Measurements from ENCODE around the gene SOX6.
A peak's percentile ranks its signal among the peaks of the same experiment; 100 is the strongest.

Gene SOX6

DNA sequence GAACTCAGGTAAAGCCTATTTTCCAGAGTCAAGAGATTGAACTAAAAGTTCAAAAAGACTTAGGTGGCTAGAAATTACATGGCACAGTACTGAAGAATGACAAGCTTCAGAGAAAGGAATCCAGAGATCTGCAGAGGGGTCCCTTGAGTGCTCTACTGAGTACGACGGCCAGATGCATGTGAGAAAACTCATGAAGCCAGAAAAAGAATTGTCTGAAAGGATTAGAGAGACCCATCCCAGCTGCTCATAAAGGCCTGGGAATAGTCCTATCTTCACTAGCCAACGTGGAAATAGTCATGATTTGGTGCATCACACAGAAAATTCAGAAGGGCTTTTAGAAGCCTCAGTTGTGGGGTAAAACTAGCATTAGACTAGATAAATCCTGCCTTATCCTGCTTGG lies 91.3 kb downstream of the SOX6 start:
- DNase-seq, result no peak

DNA sequence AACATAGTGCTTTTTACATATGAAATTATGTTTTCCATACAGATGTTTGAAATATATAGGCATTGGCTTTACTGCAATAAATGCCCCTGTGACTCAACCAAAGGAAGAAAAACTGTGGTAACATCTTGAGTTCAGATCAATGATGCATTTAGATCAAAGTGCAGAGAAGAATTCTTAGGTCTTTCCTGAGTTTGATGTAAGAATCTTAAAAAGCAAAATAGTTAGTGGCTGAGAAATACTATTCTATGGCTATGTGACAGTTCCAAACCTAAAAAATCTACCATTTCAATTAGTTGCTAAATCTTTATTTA lies 93.7 kb downstream of the SOX6 start:
- no peak for DNase-seq

DNA sequence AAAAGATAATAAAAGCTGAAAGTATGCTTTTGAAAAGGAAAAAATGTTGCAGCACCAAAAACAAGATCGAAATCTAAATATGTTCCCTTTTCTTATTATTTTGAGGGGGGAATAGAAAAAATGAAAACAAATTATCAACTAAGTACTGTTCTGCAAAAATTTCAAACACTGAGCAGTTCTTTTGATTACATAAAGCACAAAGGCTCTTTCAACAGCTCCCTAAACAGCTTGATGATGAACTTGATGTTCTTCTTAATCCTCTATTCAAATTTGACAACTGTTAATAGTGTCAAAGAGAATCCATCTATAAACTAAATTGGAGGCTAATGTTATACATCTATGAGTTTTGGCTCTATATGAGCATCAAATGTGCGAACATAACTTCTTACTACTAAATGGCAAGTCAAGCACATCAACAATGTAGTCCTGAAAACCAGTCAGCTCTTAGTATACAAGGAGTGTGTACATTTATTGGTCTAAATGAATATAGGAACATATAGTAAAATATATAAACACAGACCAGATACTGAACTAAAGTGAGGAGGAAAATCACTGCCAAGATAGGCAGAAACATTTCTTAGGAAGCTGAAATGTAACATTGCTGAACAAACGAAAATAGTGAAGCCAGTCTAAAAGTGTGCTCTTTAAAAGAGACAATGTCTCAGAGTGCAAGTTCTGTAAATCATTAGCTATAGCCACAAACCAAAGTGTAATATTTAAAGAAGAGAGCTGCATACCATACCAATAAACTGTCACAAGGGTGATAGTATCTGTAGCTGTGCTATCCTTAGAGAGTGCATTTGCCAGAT lies 94.3 kb downstream of the SOX6 start:
- DNase-seq, result no peak

DNA sequence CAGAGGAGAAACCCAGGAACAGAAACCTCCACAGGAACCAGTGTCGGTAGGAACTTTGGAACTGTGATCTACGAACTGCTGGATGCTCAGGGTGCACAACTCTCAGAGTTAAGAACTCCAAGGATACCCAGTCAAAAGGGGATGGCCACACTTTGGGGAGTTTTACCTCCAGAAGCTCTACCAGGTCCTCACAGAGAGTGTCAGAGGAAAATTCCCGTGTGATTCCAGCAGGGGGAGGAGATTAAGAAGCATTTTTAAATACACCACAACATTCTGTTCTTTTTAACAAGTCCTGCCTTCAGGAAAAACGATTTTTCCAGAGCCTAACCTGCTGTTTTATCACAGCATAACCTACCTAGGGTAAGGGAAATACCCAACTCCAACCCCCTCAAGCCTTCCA lies 104.0 kb downstream of the SOX6 start:
- DNase-seq, result no peak

DNA sequence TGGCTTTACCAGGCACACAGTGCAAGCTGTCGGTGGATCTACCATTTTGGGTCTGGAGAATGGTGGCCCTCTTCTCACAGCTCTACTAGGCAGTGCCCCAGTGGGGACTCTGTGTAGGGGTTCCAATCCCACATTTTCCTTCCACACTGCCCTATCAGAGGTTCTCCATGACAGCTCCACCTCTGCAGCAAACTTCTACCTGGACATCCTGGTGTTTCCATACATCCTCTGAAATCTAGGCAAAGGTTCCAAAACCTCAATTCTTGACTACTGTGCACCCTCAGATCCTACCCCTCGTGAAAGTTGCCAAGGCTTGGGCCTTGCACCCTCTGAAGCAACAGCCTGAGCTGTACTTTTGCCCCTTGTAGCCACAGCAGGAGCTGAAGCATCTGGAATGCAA lies 108.1 kb downstream of the SOX6 start:
- DNase-seq, result no peak

DNA sequence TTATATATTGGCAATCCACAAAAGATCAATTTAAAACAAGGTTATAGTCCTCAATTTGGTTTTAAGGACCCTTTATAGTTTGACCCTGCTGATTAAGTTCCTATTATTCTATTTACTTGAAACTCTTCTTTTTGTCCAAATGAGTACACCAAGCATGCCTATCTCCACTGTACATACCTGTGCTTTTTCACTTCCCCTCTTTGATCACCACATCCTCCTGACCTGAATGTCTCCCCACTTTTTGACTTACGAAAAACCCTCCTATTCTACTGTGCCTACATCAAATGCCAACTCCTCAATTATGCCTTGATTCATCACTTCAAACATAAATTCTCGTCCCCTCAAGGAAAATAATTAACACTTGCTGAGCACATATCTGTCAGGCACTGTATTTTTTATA lies 113.5 kb downstream of the SOX6 start:
- no peak for DNase-seq

DNA sequence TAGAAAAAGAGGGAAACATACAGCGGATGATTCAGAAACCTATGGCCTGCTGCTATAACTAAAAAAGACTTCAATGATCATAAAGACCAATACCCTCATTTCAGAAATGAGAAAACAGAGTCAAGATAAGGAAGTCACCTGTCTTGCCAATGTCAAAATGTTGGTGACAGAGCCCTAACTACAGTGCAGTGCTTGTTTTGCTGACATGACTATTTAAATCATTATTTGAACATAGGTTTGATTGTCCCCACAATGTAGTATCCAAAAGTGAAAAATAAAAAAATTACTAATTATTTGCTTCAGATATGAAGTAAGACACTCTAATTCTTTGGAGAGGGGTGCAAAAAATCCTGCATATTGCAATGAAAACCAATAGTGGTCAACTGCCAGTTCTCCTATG lies 115.7 kb downstream of the SOX6 start:
- DNase-seq, result no peak

DNA sequence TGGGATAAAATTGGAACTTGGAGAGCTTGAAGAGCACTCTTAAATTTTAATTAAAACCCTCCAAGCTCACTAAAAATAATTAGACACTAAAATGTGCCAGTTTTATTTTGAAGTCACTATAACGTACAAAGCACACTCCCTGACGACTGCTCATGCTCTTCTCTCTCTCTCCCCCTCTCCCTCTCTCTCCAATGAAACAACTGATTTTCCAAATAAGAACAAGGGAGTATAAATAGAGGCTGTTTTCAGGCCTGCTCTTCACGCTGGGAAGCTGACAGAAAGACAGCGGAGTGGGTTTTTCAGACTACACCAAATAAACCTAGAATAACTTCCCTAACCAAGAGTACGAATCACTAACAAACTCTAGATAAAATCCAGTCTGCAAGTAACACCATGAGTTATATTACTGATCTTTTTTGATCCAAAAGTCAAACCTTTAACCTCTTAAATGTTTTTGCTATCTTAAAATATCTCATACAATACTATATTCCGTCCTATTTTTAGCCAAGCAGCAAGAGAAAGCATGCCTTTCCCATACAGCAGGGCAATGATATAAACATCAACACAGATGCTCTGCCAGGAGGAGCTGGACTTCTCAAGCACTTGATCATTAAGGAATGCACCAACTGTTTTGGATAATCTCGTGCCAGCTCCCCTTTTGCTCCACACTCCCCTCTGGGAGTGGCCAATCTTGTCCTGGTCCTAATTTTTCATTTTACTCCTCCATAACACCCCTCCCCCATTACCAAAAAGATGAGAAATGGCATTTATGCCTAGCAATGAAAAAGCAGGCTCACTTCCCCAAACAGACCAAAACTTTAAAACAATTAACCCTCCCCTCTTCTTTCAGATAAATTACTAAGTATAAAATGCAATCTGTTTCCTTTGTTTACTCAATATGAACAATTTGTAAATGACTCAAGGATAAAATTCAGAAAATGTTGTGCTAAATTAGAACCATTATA lies 116.9 kb downstream of the SOX6 start:
- no peak for DNase-seq

DNA sequence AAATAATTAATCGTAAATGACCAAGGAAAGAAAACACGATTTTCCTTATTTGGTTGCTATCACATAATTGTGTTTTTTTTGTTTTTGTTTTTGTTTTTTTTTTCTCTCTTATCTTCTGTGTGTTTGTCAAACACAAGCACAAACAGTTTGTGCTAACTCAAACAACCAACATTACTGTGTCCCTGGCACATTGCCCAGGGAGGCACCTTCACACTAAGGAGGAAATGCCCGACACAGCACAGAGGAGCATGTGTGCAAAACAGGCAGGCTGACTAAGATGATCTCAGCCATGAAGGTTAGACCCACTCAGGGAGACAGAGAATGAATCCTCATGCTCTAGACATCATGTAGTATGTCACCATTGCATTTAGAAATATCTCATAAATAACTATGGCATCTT lies 130.1 kb downstream of the SOX6 start:
- DNase-seq, result no peak

DNA sequence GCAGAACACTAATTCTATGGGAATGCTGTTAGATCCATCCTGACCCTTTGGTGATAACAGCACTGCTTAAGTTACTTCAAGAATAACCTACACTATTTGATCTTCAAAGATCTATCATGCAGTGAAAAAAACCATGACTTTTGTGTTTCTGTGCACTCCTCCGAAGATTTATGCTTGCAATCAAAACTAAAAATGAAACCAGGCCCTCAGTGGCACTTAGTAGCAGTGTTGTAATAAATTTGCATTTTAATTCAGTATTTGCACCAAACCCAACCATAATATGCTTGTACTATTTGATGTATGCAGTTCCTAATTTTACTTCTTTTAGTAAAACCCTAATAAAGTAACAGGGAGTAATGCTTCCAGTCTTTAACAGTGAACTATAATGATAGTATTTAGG lies 130.7 kb downstream of the SOX6 start:
- DNase-seq, result no peak

DNA sequence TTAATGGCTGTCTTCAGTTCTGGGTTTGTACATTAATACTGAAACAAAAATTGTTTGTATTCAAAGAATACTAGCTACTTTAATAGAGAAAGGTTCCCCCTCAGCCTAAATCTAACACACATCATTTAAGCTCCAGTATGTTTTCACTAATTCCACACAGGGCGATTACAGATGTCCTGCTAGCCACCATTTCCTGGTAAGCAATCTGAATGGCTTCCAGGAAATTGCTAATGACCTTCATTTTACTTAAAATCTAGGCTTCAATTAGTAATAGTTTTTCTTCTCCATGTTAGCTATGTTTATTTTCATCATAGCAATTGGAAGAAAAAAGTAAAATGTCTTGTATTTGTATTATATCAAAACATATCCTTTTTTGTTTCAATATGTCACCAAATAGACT lies 132.8 kb downstream of the SOX6 start:
- no peak for DNase-seq

DNA sequence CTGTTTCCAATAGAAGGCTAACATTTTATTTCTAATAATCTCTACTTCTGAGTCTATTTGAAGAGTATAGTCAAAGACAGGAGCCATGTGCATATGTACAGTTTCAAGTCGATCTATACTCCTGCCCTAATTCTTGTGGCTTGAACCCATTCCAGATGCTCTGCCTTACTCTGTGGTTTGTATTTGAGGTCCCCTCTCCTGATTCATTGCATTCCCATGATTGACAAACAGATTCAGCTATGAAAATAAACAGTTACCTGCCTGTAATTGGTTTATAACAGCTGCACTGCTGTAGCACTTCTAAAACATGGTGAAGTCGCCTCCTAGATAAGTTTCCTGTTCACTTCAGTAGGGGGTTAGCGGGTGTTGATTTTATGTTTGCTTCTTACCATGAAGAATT lies 138.7 kb downstream of the SOX6 start:
- no peak for DNase-seq

DNA sequence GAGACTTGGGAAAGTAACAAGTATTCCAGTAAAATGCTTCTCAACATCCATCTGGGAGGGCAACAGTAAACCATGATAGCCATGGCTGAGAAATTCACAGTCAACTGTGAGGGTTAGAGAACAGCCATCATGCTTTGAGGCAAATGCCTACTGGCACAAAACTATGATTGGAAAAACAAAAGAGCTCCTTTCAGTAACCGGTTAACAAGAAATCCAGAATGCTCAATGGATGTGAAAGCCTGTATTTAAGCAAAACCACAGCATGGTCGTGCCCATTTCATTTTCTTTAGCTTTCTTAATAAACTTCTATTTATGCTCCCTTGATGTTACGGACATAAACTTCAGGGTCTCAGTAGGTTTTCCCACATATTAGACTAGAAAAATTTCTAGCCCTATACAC lies 139.5 kb downstream of the SOX6 start:
- no peak for DNase-seq

DNA sequence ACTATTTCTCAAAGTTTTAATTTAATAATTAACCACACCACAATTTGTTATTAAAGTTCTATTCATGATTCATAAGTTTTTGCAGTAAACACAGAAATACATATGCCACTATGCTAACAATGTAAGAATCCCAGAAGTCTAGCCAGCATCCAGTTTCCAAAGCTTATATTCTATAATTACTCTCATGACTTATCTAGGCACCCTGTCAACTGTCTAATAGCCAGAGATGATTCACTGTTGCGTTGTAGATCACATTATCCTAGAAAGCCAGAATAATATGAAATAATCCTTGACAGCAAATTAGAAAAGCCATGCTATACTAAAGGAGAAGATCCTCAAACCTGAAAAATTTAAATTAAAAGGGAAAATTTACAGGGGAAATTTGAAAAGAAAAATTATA lies 141.0 kb downstream of the SOX6 start:
- DNase-seq, result no peak

DNA sequence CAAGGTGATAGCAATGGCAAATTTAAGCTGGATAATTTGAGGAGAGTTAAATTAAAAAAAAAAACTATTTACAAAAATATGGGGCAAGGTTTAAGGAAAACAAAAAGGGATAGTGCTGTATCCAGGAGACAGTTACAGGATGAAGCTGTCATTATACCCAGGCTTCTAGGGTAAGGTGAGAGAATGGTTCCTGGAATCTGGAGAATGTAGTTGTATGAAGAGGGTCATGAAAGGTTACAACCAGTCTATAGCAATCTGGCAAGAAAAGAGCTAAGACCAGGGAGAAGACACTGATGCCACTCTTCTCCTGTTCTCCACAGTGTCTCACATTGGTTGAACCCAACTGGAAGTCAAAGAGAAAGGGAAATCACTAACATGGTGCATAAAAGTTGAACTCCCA lies 144.9 kb downstream of the SOX6 start:
- DNase-seq, result no peak

DNA sequence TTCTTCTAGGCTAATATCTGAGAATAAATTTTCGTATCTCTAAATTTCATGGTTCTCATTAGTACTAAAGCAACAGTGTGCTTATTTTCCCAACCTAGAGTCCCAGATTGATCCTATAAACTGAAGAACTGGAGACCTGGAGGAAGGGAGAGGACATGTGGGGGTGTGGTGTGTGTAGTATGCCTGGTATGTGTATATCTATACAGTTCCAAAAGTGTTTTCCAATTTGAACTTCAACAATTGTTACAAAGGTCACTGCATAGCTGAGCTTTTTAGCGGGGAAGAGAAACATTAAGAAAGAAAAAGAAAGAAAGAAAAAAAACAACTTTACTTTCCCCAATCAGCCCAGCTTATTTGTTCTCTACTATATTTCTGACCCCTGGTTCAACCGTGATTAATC lies 152.1 kb downstream of the SOX6 start:
- no peak for DNase-seq

DNA sequence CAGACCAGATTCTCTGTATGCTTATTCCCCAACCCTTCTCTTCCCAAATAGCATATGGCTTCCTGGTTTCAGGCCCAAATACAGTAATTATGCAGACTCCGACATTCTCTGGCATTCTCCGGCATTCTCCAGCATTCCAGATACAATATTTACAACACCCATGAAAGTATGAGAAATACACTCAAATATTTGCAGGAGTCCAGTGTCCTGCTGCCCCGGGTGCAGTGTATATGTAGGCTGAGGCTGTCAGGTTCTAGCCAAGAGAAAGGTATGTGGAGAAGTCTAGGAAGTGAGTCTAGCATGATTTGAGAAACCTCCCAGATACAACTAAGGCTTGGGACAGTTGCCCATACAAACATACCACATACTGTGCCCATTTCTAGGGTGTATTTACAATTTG lies 160.7 kb downstream of the SOX6 start:
- peak; percentile 20 for DNase-seq

DNA sequence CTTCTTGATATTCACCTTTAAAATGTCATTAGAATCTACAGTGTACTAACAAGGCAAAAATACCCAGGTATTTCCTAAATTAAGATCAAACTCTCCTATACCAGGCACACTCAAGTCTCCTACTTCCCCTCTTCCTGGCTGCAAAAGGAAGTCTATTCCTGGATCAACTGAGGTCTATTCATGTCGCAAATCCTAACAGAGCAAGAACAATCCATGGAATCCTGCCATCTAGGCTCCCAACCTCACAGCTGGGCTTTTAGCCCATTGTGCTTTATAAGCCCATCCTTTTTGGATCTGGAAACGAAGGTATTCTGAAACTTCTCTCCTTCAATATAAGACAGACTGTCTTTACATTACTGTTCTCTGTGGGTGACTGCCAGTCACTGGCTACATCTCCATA lies 161.8 kb downstream of the SOX6 start:
- no peak for DNase-seq

DNA sequence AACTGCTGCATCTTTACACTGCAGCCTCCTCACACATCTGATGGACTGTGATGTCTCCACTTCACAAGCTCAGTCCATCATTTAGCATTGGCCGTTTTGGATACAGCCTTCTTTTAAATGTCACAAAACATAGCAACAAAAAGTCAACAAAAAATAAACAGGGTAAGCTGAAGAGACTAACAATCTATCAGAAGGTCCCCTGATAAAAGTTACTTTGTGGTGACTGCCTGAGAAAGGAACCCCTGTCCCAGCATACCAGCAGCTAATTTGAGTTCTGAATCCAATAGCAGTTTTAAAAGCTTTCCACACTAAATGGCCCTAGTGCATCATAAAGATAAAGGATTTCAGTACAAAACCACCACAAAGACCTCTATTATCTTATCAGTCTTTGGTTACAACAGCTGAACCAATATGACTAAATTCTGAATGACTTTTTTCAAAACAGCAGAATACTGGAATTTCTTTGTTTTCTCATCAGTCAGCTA lies 162.4 kb downstream of the SOX6 start:
- no peak for DNase-seq

DNA sequence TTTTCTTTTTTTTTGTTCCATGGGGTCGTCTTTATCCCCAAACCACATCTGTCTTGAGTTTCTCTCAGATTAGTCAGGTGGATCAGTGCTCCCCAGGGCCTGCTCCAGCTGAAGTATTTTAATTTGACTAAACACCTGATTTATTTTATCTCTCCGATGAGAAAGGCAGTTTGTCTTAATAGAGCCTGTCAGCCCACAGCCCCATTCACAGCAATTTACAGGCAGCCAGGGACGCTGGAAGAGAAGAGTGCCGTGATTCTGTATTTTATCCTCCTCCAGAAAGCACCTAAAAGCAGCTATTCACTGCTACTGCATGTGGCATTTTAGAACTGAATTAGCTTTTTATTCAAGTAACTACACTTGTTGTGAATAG lies 164.5 kb downstream of the SOX6 start:
- no peak for DNase-seq

DNA sequence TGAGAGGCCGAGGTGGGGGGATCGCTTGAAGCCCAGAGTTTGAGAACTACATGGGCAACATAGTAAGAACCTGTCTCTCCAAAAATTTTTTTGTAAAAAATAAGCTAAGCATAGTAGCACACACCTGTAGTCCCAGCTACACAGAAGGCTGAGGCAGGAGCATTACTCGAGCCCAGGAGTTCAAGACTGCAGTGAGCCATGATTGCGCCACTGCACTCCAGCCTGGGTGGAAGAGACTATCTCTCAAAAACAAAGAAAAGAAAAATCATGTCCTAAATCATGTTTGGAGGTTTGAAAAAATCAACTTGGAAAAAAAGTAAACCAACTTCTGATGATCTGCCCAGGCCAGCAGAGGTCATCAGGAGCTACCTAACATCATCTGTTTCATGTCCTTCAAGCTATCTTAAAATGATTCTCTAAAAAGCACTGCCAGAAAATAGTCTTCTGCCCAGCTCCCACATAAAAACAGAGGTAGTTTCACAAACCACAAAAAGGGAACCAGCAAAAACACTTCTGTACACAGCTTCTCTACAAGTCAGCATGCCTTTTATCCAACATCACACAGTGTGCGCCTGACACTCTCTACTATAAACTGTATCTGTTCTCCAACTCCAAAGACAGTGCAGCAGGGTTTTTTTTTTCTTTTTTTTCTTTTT lies 165.0 kb downstream of the SOX6 start:
- DNase-seq, result no peak

DNA sequence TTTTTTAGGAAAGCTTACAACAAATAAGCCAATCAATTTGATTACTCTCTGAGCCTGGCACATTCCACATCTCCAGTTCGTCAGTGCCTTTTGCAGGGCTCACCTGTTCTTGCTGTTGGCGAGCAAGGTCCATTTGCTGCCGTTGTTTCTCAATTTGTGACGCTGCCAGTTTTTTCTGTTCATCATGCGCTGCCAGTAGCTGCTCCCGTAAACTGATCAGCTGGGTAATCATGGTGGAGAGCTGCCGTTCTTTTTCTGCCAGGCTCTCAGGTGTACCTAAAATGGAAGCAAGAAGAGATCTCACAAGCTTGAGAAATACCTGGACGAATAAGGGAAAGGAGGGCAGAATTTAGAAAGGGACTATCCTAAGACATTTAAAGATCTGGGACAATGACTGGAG lies 169.7 kb downstream of the SOX6 start:
- no peak for DNase-seq

DNA sequence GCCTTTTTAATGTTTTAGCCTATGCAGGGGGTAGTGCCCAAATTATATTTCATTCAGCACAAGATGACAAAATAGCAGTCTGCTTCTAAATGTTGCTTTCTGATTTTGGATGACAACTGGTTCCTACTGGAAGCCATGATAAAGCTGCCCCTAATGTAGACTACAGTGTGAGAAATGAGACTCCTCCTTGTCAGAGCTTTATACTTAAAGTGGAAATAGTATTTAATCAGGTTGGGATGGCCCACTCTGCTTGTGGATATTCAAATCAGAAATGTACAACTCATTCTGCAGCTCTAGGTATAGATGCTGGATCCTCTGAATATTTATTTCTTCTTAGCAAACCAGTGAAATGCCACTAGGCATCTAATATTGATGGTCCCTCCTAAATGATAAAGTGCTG lies 171.3 kb downstream of the SOX6 start:
- DNase-seq, result no peak

DNA sequence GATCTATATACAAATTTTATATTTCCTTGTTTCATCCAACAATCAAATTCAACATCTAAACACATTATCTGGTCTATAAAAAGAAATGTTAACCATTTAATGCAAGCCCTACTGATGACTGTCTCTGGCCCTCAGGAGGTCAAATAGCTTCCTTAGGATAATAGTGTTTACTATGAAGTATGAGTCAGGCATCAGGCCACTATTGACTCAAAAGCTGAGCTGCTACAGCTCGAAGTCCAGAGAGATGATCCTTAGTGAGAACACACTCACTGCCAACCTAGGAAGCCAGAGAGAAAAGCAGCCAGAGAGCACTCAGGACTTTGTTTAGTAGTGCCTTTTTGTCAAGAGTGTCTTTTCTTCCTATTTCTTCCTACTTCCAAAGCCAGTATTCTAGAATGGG lies 171.8 kb downstream of the SOX6 start:
- DNase-seq, result peak; percentile 37
